Neural progenitor cell (in vitro differentiated cells): ENCODE data around the gene ITGBL1. TPM values are rescaled to one million over a fixed set of nuclear protein-coding genes. Genes with fewer than 3 reads are reported as not detected.

Experiments
- DNase-seq: peaks from one replicate; pipeline ENCODE4 v3.0.0-alpha.2; 2016; ENCODE audit warnings: low spot score
- H2AFZ ChIP-seq: fragments of 200-600 bp; sonication (generic); replicated peaks from 2 replicates; pipeline ENCODE4 v1.6.1; 2016; ENCODE audit warnings: antibody characterized with exemption
- H3F3A ChIP-seq: fragments of 200-600 bp; sonication (generic); 2 replicates; pipeline ENCODE4 v1.6.1; 2016; ENCODE audit warnings: antibody characterized with exemption, low read depth
- H3K27ac ChIP-seq: fragments of 200-600 bp; sonication (generic); 2 replicates; pipeline ENCODE4 v1.5.1; 2016; ENCODE audit warnings: mild to moderate bottlenecking
- H3K27me3 ChIP-seq: fragments of 200-600 bp; sonication (generic); 2 replicates; pipeline ENCODE4 v1.6.1; 2016; ENCODE audit warnings: mild to moderate bottlenecking, moderate library complexity
- H3K36me3 ChIP-seq: fragments of 200-600 bp; sonication (generic); 2 replicates; pipeline ENCODE4 v1.5.1; 2016
- H3K4me1 ChIP-seq: fragments of 200-600 bp; sonication (generic); 2 replicates; pipeline ENCODE4 v1.6.1; 2016; ENCODE audit warnings: mixed run types
- H3K4me2 ChIP-seq: fragments of 200-600 bp; sonication (generic); 2 replicates; pipeline ENCODE4 v1.6.1; 2016
- H3K4me3 ChIP-seq: fragments of 200-600 bp; sonication (generic); 2 replicates; pipeline ENCODE4 v1.5.1; 2016
- H3K79me2 ChIP-seq: fragments of 200-600 bp; sonication (generic); 2 replicates; pipeline ENCODE4 v1.6.1; 2016; ENCODE audit warnings: low read depth
- H3K9ac ChIP-seq: fragments of 200-600 bp; sonication (generic); 2 replicates; pipeline ENCODE4 v1.6.1; 2016
- H3K9me3 ChIP-seq: fragments of 200-600 bp; sonication (generic); 2 replicates; pipeline ENCODE4 v1.5.1; 2016; ENCODE audit warnings: low read depth
- H4K20me1 ChIP-seq: fragments of 200-600 bp; sonication (generic); 2 replicates; pipeline ENCODE4 v1.6.1; 2016; ENCODE audit warnings: low read depth
- H3K27ac Mint-ChIP-seq: 3 replicates; pipeline ENCODE4 v1.8.0; 2021; ENCODE audit warnings: mixed read lengths
- H3K27me3 Mint-ChIP-seq: 2 replicates; pipeline ENCODE4 v1.8.0; 2022; ENCODE audit warnings: low read depth, mild to moderate bottlenecking, inconsistent platforms, moderate library complexity, mixed read lengths; ENCODE audit not compliant: insufficient read depth
- H3K36me3 Mint-ChIP-seq: 3 replicates; pipeline ENCODE4 v1.8.0; 2021; ENCODE audit warnings: mixed read lengths
- H3K4me1 Mint-ChIP-seq: 3 replicates; pipeline ENCODE4 v1.8.0; 2021; ENCODE audit warnings: mixed read lengths
- H3K4me3 Mint-ChIP-seq: 3 replicates; pipeline ENCODE4 v1.8.0; 2021; ENCODE audit warnings: mild to moderate bottlenecking, moderate library complexity, mixed read lengths
- H3K9me3 Mint-ChIP-seq: 3 replicates; pipeline ENCODE4 v1.8.0; 2020; ENCODE audit warnings: mixed read lengths
- CTCF ChIP-seq: fragments of 200-600 bp; sonication (generic); IDR thresholded peaks from 2 replicates; pipeline ENCODE4 v1.5.1; 2017; ENCODE audit warnings: antibody characterized with exemption, mild to moderate bottlenecking
- EZH2 ChIP-seq: fragments of 200-600 bp; sonication (generic); IDR thresholded peaks from 2 replicates; pipeline ENCODE4 v1.6.1; 2017; ENCODE audit warnings: antibody characterized with exemption, mild to moderate bottlenecking, moderate library complexity
- EZH2phosphoT487 ChIP-seq: fragments of 200-600 bp; sonication (generic); IDR thresholded peaks from 2 replicates; pipeline ENCODE4 v1.6.1; 2017; ENCODE audit warnings: antibody characterized with exemption
- total RNA-seq: library from RNA; depleted of rRNA; stranded (reverse); fragments of >200 nt; gene quantifications from 2 replicates; pipeline ENCODE4 v1.2.3, GENCODE V29; 2015; ENCODE audit warnings: low replicate concordance

The ITGBL1 gene
- total RNA-seq, 1 donor from 2014 or later = not detected

- H3K27me3 Mint-ChIP-seq = peaks cover 21% of the 10 kb centered on the region
- Histone ChIP-seq H3K4me3 (peak within 1 kb of the TSS; percentile 58), H3K9ac (no peak within 1 kb of the TSS), H3K9me3 (no peaks in the 10 kb centered on the region), H3K27me3 (peaks cover 50% of the 10 kb centered on the region), H3K27ac (no peak within 1 kb of the TSS), H3K36me3 (no peaks in the 10 kb centered on the region), H3K79me2 (no peaks in the 10 kb centered on the region), H3K4me2 (peak within 1 kb of the TSS; percentile 88), H2AFZ (peak within 1 kb of the TSS; percentile 88), H3F3A (no peaks in the 10 kb centered on the region), H3K4me1 (peaks cover 5% of the 10 kb centered on the region), H4K20me1 (no peaks in the 10 kb centered on the region)
- peak; percentile 71 for DNase-seq
- TF ChIP-seq EZH2 (peak; percentile 13), CTCF (no peak)
- no peak within 1 kb of the TSS for H3K27ac Mint-ChIP-seq
- no peaks in the 10 kb centered on the region for H3K4me1 Mint-ChIP-seq
- H3K36me3 Mint-ChIP-seq = no peaks in the 10 kb centered on the region
- H3K9me3 Mint-ChIP-seq = peaks cover 2% of the 10 kb centered on the region
- H3K4me3 Mint-ChIP-seq = peak within 1 kb of the TSS; percentile 89
Measured at GRCh38 chr13:101416181-101417042, 36.1 kb upstream of the ITGBL1 start, which contains the start of gene NALCN. Gene NALCN (minus strand): TSS chr13:101416508. CDS start chr13:101399126, 17,382 bp downstream.

GRCh38 chr13:101417043-101417406, 35.5 kb upstream of the ITGBL1 start:
- peak overlapping the region; percentile 88 for H3K4me2 ChIP-seq
- no peaks in the 10 kb centered on the region for H4K20me1 ChIP-seq
- peaks cover 5% of the 10 kb centered on the region for H3K4me1 ChIP-seq
- no peaks in the 10 kb centered on the region for H3K9me3 ChIP-seq
- Mint-ChIP-seq H3K27ac (no peak overlapping the region), H3K9me3 (peaks cover 2% of the 10 kb centered on the region), H3K4me3 (peak overlapping the region; percentile 89), H3K4me1 (no peaks in the 10 kb centered on the region), H3K27me3 (peaks cover 21% of the 10 kb centered on the region), H3K36me3 (no peaks in the 10 kb centered on the region)
- H3K79me2 ChIP-seq = no peaks in the 10 kb centered on the region
- no peaks in the 10 kb centered on the region for H3F3A ChIP-seq
- no peak overlapping the region for H3K27ac ChIP-seq
- no peaks in the 10 kb centered on the region for H3K36me3 ChIP-seq
- no peak overlapping the region for H2AFZ ChIP-seq
- H3K27me3 ChIP-seq = peaks cover 50% of the 10 kb centered on the region
- peak; percentile 16 for TF ChIP-seq EZH2
- TF ChIP-seq EZH2phosphoT487 = no peak
- peak overlapping the region; percentile 58 for H3K4me3 ChIP-seq
- no peak overlapping the region for H3K9ac ChIP-seq
- peak; percentile 9 for DNase-seq

- no peaks in the 10 kb centered on the region for H4K20me1 ChIP-seq
- Mint-ChIP-seq H3K4me1 (no peaks in the 10 kb centered on the region), H3K4me3 (peak overlapping the region; percentile 89), H3K27ac (no peak overlapping the region), H3K36me3 (no peaks in the 10 kb centered on the region), H3K27me3 (peaks cover 21% of the 10 kb centered on the region), H3K9me3 (peaks cover 2% of the 10 kb centered on the region)
- no peaks in the 10 kb centered on the region for H3K36me3 ChIP-seq
- H3K79me2 ChIP-seq = no peaks in the 10 kb centered on the region
- H3K4me3 ChIP-seq = no peak overlapping the region
- H3K4me1 ChIP-seq = peaks cover 5% of the 10 kb centered on the region
- no peaks in the 10 kb centered on the region for H3F3A ChIP-seq
- no peak overlapping the region for H2AFZ ChIP-seq
- no peak overlapping the region for H3K9ac ChIP-seq
- H3K27me3 ChIP-seq = peaks cover 50% of the 10 kb centered on the region
- TF ChIP-seq CTCF (no peak), EZH2 (peak; percentile 2)
- DNase-seq = no peak
- no peak overlapping the region for H3K4me2 ChIP-seq
- H3K9me3 ChIP-seq = no peaks in the 10 kb centered on the region
- H3K27ac ChIP-seq = no peak overlapping the region
Measured at GRCh38 chr13:101417501-101417900, 35.0 kb upstream of the ITGBL1 start.

- H3K4me3 ChIP-seq = no peak overlapping the region
- TF ChIP-seq EZH2phosphoT487 (no peak), CTCF (no peak), EZH2 (no peak)
- peaks cover 2% of the 10 kb centered on the region for H3K4me1 Mint-ChIP-seq
- H3K27ac ChIP-seq = no peak overlapping the region
- no peaks in the 10 kb centered on the region for H4K20me1 ChIP-seq
- H3K27me3 Mint-ChIP-seq = peaks cover 2% of the 10 kb centered on the region
- H3F3A ChIP-seq = no peaks in the 10 kb centered on the region
- H3K4me2 ChIP-seq = no peak overlapping the region
- H3K27ac Mint-ChIP-seq = no peak overlapping the region
- H3K9ac ChIP-seq = no peak overlapping the region
- H3K36me3 ChIP-seq = no peaks in the 10 kb centered on the region
- H3K9me3 ChIP-seq = no peaks in the 10 kb centered on the region
- no peaks in the 10 kb centered on the region for H3K36me3 Mint-ChIP-seq
- H3K9me3 Mint-ChIP-seq = peaks cover 4% of the 10 kb centered on the region
- H3K4me1 ChIP-seq = no peaks in the 10 kb centered on the region
- no peak overlapping the region for H2AFZ ChIP-seq
- no peak for DNase-seq
- no peaks in the 10 kb centered on the region for H3K27me3 ChIP-seq
- no peaks in the 10 kb centered on the region for H3K79me2 ChIP-seq
- no peak overlapping the region for H3K4me3 Mint-ChIP-seq
Measured at GRCh38 chr13:101423872-101424271, 28.6 kb upstream of the ITGBL1 start.
